ENCODE data around the gene MORC3. TPM values are rescaled to one million over a fixed set of nuclear protein-coding genes. Genes with fewer than 3 reads are reported as not detected.
A peak's percentile ranks its signal among the peaks of the same experiment; 100 is the strongest.

The MORC3 gene
- total and polyA plus RNA-seq, 2 of the 4 experiments (the other 2 are of a cell fraction), result 14.0 to 23.5 TPM

DNA sequence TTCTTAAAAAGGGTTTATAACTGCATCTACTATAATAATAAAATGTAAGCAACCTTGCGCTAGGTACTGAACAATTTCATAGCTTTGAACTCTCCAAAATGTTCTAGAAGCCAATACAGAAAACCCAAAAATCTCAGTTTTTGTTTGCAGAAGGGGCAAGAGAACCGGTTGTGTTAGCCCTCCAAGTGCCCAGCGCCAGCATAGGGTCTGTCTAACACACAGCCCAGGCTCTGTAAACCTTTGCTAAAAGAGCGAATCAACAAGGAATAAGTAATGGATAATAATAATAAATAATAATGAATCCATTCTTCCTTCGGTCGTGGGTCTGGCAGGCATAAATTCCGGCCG is 64.9 kb downstream of the MORC3 start:
- no peak overlapping the region for H4K91ac ChIP-seq (ENCODE audit: insufficient read depth, low read depth, low read length)
- no peaks in the 10 kb centered on the region for H3K27me3 ChIP-seq (ENCODE audit: control insufficient read depth, insufficient read depth, low read length)
- H2BK15ac ChIP-seq (ENCODE audit: low read depth, low read length), result no peak overlapping the region
- DNase-seq (no peak), ATAC-seq (ENCODE audit: low read depth) (peak; percentile 3; the same call in 1 of the 2 replicates)
- H2BK120ac ChIP-seq (ENCODE audit: low read depth, low read length), result no peak overlapping the region
- intact Hi-C loops (cut with micrococcal nuclease) (no loop called here), dilution Hi-C loops (cut with HindIII; ENCODE audit: low sequenced_read_pairs, unreplicated experiment) (no loop called here), in situ Hi-C loops (cut with MboI; ENCODE audit: low sequenced_read_pairs) (no loop called here)
- H3K79me1 ChIP-seq (ENCODE audit: low read depth in 1 of 2, low read length in 2 of 2), result peaks cover 3 to 19% of the 10 kb centered on the region in 2 experiments; a peak in 2 of 4 replicates
- H2AK5ac ChIP-seq (ENCODE audit: low read depth, low read length), result no peak overlapping the region
- no peak overlapping the region for H3K56ac ChIP-seq (ENCODE audit: extremely low read depth, insufficient read depth, low read length)
- no peak overlapping the region for H2BK20ac ChIP-seq (ENCODE audit: low read depth, low read length)
- no peaks in the 10 kb centered on the region; the same call in 1 of the 2 replicates for H3K36me3 ChIP-seq (ENCODE audit: control insufficient read depth, insufficient read depth, low read length)
- H3K4ac ChIP-seq (ENCODE audit: low read depth, low read length), result no peak overlapping the region
- WGBS, 2 experiments (ENCODE audit: extremely low coverage in 2 of 2, insufficient read length in 1 of 2), result no CpG with 5 or more reads among the region's 8 CpGs
- H4K5ac ChIP-seq (ENCODE audit: low read depth, low read length), result no peak overlapping the region
- no peak overlapping the region for H2BK5ac ChIP-seq (ENCODE audit: low read depth, low read length, poor library complexity, severe bottlenecking)
- peak overlapping the region; percentile 77 for H3K4me3 ChIP-seq (ENCODE audit: insufficient read depth, low read depth, low read length)
- H3K27ac ChIP-seq (ENCODE audit: insufficient read depth, low read length), result no peak overlapping the region
- no peak overlapping the region for H2AK9ac ChIP-seq (replicated peaks; ENCODE audit: low read depth, low read length, poor library complexity)
- H3K9ac ChIP-seq (ENCODE audit: low read depth, low read length), result no peak overlapping the region
- peak overlapping the region; percentile 15; the same call in 1 of the 2 replicates for H3K4me2 ChIP-seq (ENCODE audit: low read depth, low read length)
- CTCF ChIA-PET, result no interaction called here
- H3K9me3 ChIP-seq (ENCODE audit: control insufficient read depth, insufficient read depth, low read length), result no peaks in the 10 kb centered on the region
- H3K18ac ChIP-seq (ENCODE audit: low read depth, low read length), result no peak overlapping the region
- POLR2A ChIA-PET (ENCODE audit: unreplicated experiment), result no interaction called here
- BruUV-seq (replicated peaks), result no TSS peak
- H3K4me1 ChIP-seq (ENCODE audit: control insufficient read depth, insufficient read depth, low read length), result peaks cover 4% of the 10 kb centered on the region; the same call in 1 of the 2 replicates
- H3K23ac ChIP-seq (ENCODE audit: low read depth, low read length), result no peak overlapping the region
- no peaks in the 10 kb centered on the region for H4K20me1 ChIP-seq (ENCODE audit: insufficient read depth, low read length)
- H4K8ac ChIP-seq (ENCODE audit: low read depth in 2 of 2, low read length in 2 of 2), result no peak overlapping the region; a peak in 1 of 4 replicates
- TF ChIP-seq CEBPB (IDR thresholded peaks at IDR 0.05; ENCODE audit: low read depth, low read length) (no peak), RCOR1 (IDR thresholded peaks at IDR 0.05; ENCODE audit: insufficient replicate concordance, low read length) (no peak), FOS (IDR thresholded peaks at IDR 0.05; ENCODE audit: low read depth, low read length) (no peak), SMC3 (IDR thresholded peaks at IDR 0.05; ENCODE audit: low read depth, low read length) (no peak), RAD21 (IDR thresholded peaks at IDR 0.05; ENCODE audit: low read length) (no peak), POLR2A (IDR thresholded peaks at IDR 0.05; ENCODE audit: low read depth, low read length) (no peak), BHLHE40 (IDR thresholded peaks at IDR 0.05; ENCODE audit: low read depth, low read length) (no peak), NFE2L2 (IDR thresholded peaks at IDR 0.05; ENCODE audit: low read depth, low read length) (no peak), CHD1 (IDR thresholded peaks at IDR 0.05; ENCODE audit: low read depth, low read length) (no peak), MAZ (IDR thresholded peaks at IDR 0.05; ENCODE audit: borderline replicate concordance, low read depth, low read length) (no peak), MXI1 (IDR thresholded peaks at IDR 0.05; ENCODE audit: borderline replicate concordance, low read depth, low read length) (no peak), RFX5 (IDR thresholded peaks at IDR 0.05; ENCODE audit: low read depth, low read length) (no peak)
- TF ChIP-seq, protein P1, sequence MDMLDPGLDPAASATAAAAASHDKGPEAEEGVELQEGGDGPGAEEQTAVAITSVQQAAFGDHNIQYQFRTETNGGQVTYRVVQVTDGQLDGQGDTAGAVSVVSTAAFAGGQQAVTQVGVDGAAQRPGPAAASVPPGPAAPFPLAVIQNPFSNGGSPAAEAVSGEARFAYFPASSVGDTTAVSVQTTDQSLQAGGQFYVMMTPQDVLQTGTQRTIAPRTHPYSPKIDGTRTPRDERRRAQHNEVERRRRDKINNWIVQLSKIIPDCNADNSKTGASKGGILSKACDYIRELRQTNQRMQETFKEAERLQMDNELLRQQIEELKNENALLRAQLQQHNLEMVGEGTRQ (IDR thresholded peaks at IDR 0.05; ENCODE audit: low read depth, low read length), result no peak
- TF ChIP-seq, protein P2, sequence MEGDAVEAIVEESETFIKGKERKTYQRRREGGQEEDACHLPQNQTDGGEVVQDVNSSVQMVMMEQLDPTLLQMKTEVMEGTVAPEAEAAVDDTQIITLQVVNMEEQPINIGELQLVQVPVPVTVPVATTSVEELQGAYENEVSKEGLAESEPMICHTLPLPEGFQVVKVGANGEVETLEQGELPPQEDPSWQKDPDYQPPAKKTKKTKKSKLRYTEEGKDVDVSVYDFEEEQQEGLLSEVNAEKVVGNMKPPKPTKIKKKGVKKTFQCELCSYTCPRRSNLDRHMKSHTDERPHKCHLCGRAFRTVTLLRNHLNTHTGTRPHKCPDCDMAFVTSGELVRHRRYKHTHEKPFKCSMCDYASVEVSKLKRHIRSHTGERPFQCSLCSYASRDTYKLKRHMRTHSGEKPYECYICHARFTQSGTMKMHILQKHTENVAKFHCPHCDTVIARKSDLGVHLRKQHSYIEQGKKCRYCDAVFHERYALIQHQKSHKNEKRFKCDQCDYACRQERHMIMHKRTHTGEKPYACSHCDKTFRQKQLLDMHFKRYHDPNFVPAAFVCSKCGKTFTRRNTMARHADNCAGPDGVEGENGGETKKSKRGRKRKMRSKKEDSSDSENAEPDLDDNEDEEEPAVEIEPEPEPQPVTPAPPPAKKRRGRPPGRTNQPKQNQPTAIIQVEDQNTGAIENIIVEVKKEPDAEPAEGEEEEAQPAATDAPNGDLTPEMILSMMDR (conservative IDR thresholded peaks at IDR 0.05; ENCODE audit: low read depth, low read length), result no peak
- peak overlapping the region; percentile 34 for H2AFZ ChIP-seq (replicated peaks; ENCODE audit: low read length, poor library complexity)
- H3K9me1 ChIP-seq (ENCODE audit: insufficient read depth, low read length), result no peaks in the 10 kb centered on the region; the same call in 1 of the 2 replicates
- 0 out of 2 replicates have a peak overlapping the region, but pooled peaks have one; percentile 15 for H3K14ac ChIP-seq (replicated peaks; ENCODE audit: low read depth, low read length)

Measured in IMR-90 (cell line).